Skin of body (tissue), 2 donors: ENCODE data around the gene ARHGEF1. TPM values are rescaled to one million over a fixed set of nuclear protein-coding genes. Genes with fewer than 3 reads are reported as not detected.

ENCODE experiments used
- DNase-seq: peaks from one replicate; lab custom pipeline; 2025; lab: John Stamatoyannopoulos, UW
- total RNA-seq: library from RNA; depleted of rRNA; stranded (reverse); fragments of >200 nt; gene quantifications from one replicate; pipeline ENCODE4 v1.2.3, GENCODE V29; 2014

Gene ARHGEF1
- total RNA-seq, 1 donor from 2014 or later, result 34.3 TPM

GRCh38 chr19:41883463-41883820 lies 458 bp downstream of the ARHGEF1 start:
- DNase-seq, result no peak

- peak; percentile 91 for DNase-seq
Observed at GRCh38 chr19:41883821-41884733, 1.1 kb downstream of the ARHGEF1 start.

GRCh38 chr19:41886761-41887710 lies 4.1 kb downstream of the ARHGEF1 start:
- DNase-seq, result no peak

GRCh38 chr19:41887711-41888382 lies 4.9 kb downstream of the ARHGEF1 start:
- no peak for DNase-seq

GRCh38 chr19:41888926-41889325 lies 5.9 kb downstream of the ARHGEF1 start:
- DNase-seq, result no peak

- no peak for DNase-seq
Observed at GRCh38 chr19:41889896-41890295, 6.9 kb downstream of the ARHGEF1 start.

GRCh38 chr19:41890936-41891335 lies 8.0 kb downstream of the ARHGEF1 start:
- DNase-seq, result no peak

GRCh38 chr19:41892173-41892902 lies 9.4 kb downstream of the ARHGEF1 start:
- DNase-seq, result no peak

GRCh38 chr19:41893899-41894298 lies 10.9 kb downstream of the ARHGEF1 start:
- DNase-seq, result no peak

GRCh38 chr19:41894350-41894749 lies 11.4 kb downstream of the ARHGEF1 start:
- DNase-seq, result no peak

- no peak for DNase-seq
Observed at GRCh38 chr19:41895745-41896580, 13.0 kb downstream of the ARHGEF1 start.

- DNase-seq, result no peak
Observed at GRCh38 chr19:41896581-41896942, 13.6 kb downstream of the ARHGEF1 start.

GRCh38 chr19:41897181-41897580 lies 14.2 kb downstream of the ARHGEF1 start:
- DNase-seq, result no peak

GRCh38 chr19:41897820-41898219 lies 14.8 kb downstream of the ARHGEF1 start:
- DNase-seq, result no peak

GRCh38 chr19:41898235-41898634 lies 15.3 kb downstream of the ARHGEF1 start:
- DNase-seq, result no peak

GRCh38 chr19:41901707-41902360 lies 18.9 kb downstream of the ARHGEF1 start:
- DNase-seq, result no peak

GRCh38 chr19:41902594-41902993 lies 19.6 kb downstream of the ARHGEF1 start:
- DNase-seq, result no peak

GRCh38 chr19:41903193-41903953 lies 20.4 kb downstream of the ARHGEF1 start:
- no peak for DNase-seq
